ENCODE results near the gene METTL16.

Gene METTL16

GRCh38 chr17:2394775-2395201 is 116.9 kb downstream of the METTL16 start:
- no peak for FAIRE-seq

- FAIRE-seq, result no peak
These were observed 117.5 kb downstream of the METTL16 start for GRCh38 chr17:2393954-2394749.

GRCh38 chr17:2393174-2393953 is 118.3 kb downstream of the METTL16 start:
- FAIRE-seq, result no peak

- FAIRE-seq, result no peak
These were observed 119.2 kb downstream of the METTL16 start for GRCh38 chr17:2392252-2393173.

GRCh38 chr17:2391597-2392251 is 120.0 kb downstream of the METTL16 start:
- no peak for FAIRE-seq

- no peak for FAIRE-seq
These were observed 121.4 kb downstream of the METTL16 start for GRCh38 chr17:2390199-2390836.

- no peak for FAIRE-seq
These were observed 123.0 kb downstream of the METTL16 start for GRCh38 chr17:2388683-2389055.

- FAIRE-seq, result no peak
These were observed 123.5 kb downstream of the METTL16 start for GRCh38 chr17:2388020-2388682.

- FAIRE-seq, result no peak
These were observed 124.3 kb downstream of the METTL16 start for GRCh38 chr17:2387086-2388019.

- no peak for FAIRE-seq
These were observed 125.1 kb downstream of the METTL16 start for GRCh38 chr17:2386400-2387085.

- FAIRE-seq, result no peak
These were observed 126.2 kb downstream of the METTL16 start for GRCh38 chr17:2385240-2386210.

GRCh38 chr17:2384439-2385127 is 127.1 kb downstream of the METTL16 start:
- FAIRE-seq, result no peak

GRCh38 chr17:2383628-2384167 is 128.0 kb downstream of the METTL16 start:
- no peak for FAIRE-seq

- no peak for FAIRE-seq
These were observed 130.6 kb downstream of the METTL16 start for GRCh38 chr17:2380950-2381649.

- no peak for FAIRE-seq
These were observed 131.3 kb downstream of the METTL16 start for GRCh38 chr17:2380226-2380922.

Data from endometrium (tissue), 2 donors.